ENCODE measurements around the gene RND3. TPM values are rescaled to one million over a fixed set of nuclear protein-coding genes. Genes with fewer than 3 reads are reported as not detected.

Gene RND3
- total and polyA plus RNA-seq, 10 of the 15 experiments (the other 5 are each of a cell fraction or from before 2014, with no cell fraction given) = 0.38 to 18.3 (median 0.93) TPM

DNA sequence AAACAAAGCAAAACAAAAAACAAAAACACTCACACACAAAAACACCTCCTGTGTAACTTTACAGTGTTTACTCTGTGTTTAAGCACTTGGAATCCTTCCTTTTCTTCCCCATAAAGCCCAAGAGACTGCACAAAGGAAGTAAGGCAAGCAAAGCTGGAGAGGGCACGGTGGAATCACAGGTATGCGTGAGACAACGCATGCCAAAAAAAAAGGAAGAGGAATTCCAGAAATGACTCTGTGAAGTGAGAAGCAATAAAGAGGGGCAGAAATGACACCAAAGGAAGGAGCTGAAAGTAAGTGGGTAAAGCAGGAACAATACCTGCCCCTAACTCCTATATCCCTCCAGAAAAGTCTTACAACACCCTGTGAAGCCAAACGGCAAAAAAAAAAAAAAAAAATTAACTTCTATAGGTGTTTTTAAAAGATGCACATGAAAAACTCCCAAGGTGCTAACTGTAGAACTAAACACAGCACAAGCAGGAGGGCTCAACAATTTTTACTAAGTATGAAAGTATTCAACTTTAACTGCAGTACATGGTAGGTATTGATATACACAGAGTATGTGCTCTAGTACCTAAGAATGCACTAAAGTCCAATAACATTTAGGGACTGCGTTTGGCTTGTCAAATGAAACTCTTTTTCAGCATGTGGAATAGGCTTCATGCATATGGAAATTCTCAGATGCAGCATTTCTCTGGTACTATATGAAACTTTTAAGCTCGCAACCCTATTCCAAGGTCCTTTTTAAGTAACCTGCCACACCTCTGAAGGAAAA, 9.1 kb downstream of the RND3 start:
- intact Hi-C loops (cut with micrococcal nuclease; ENCODE audit: unreplicated experiment) = no loop called here
- ATAC-seq (peak; percentile 16), FAIRE-seq (no peak), DNase-seq (ENCODE audit: low read depth, low spot score) (no peak)
- H2AFZ ChIP-seq (ENCODE audit: control insufficient read depth, low read depth, low read length) = no peak overlapping the region
- POLR2A ChIA-PET = interaction anchor here (0.6 to 2.1 kb wide), 5 partner anchors 9 to 228 kb away, joined by 3 to 10 read pairs (median 4); no protein-coding TSS in a partner anchor
- no peaks in the 10 kb centered on the region for H3K9me3 ChIP-seq (replicated peaks; ENCODE audit: control insufficient read depth, insufficient read depth, low read length)
- no peak overlapping the region for H3K27ac ChIP-seq (ENCODE audit: control insufficient read depth, insufficient read depth)
- CTCF ChIA-PET = interaction anchor here (0.6 to 3.7 kb wide), 6 partner anchors 10 to 572 kb away, joined by 3 to 21 read pairs (median 4); no protein-coding TSS in a partner anchor
- RAD21 ChIA-PET (ENCODE audit: unreplicated experiment) = interaction anchor here (0.8 to 9.9 kb wide), 14 partner anchors 6 to 132 kb away, joined by 3 to 143 read pairs (median 3); no protein-coding TSS in a partner anchor
- no peaks in the 10 kb centered on the region for H3K79me2 ChIP-seq (ENCODE audit: control insufficient read depth, insufficient read depth, low read length)
- H3K4me2 ChIP-seq (ENCODE audit: control insufficient read depth, insufficient read depth) = no peak overlapping the region
- H3K36me3 ChIP-seq (ENCODE audit: control insufficient read depth in 2 of 2, insufficient read depth in 2 of 2, low read length in 1 of 2) = no peaks in the 10 kb centered on the region
- no peaks in the 10 kb centered on the region for H3K4me1 ChIP-seq (ENCODE audit: control insufficient read depth, insufficient read depth, low read length)
- SMC1A ChIA-PET (ENCODE audit: uncharacterized antibody, unreplicated experiment) = interaction anchor here (0.7 to 5.1 kb wide), 15 partner anchors 10 to 178 kb away, joined by 3 to 29 read pairs (median 7); no protein-coding TSS in a partner anchor
- H4K20me1 ChIP-seq (ENCODE audit: control insufficient read depth, insufficient read depth) = no peaks in the 10 kb centered on the region
- no peaks in the 10 kb centered on the region; a peak in 1 of 4 replicates for H3K27me3 ChIP-seq (replicated peaks in 1 of 2; ENCODE audit: control insufficient read depth in 2 of 2, insufficient read depth in 2 of 2, low read length in 1 of 2)
- no peak overlapping the region for H3K4me3 ChIP-seq
- BruUV-seq (replicated peaks) = no TSS peak
- in situ Hi-C loops (cut with MboI) = no loop called here
- 11% methylated on average over 5 of the region's 6 CpGs for WGBS (ENCODE audit: insufficient coverage, insufficient replicate concordance, low lambda C conversion rate, missing lambda C conversion rate)
- no peak overlapping the region for H3K9ac ChIP-seq (ENCODE audit: control insufficient read depth, insufficient read depth, low read length)
- TF ChIP-seq HDGF (IDR thresholded peaks at IDR 0.05) = no peak
- 0 out of 2 replicates have a peak, but pooled peaks have one; percentile 22 for TF ChIP-seq BCL11A (IDR thresholded peaks at IDR 0.05; ENCODE audit: low read depth, low read length)
- no peak for TF ChIP-seq CBX5 (IDR thresholded peaks at IDR 0.05; ENCODE audit: low read depth)
- no peak for TF ChIP-seq JUND (IDR thresholded peaks at IDR 0.05; ENCODE audit: low read depth, low read length)
- TF ChIP-seq TARDBP (IDR thresholded peaks at IDR 0.05; ENCODE audit: borderline replicate concordance) = no peak
- TF ChIP-seq SPI1 (IDR thresholded peaks at IDR 0.05; ENCODE audit: borderline replicate concordance, insufficient read depth, low read depth, low read length) = 0 out of 2 replicates have a peak, but pooled peaks have one; percentile 43
- no peak for TF ChIP-seq ZNF687 (IDR thresholded peaks at IDR 0.05)
- no peak for TF ChIP-seq CHD2 (IDR thresholded peaks at IDR 0.05; ENCODE audit: borderline replicate concordance, low read depth, low read length)
- TF ChIP-seq IKZF2 (IDR thresholded peaks at IDR 0.05) = peak; percentile 38 to 46; a peak in 2 of 4 replicates
- TF ChIP-seq, protein P1, sequence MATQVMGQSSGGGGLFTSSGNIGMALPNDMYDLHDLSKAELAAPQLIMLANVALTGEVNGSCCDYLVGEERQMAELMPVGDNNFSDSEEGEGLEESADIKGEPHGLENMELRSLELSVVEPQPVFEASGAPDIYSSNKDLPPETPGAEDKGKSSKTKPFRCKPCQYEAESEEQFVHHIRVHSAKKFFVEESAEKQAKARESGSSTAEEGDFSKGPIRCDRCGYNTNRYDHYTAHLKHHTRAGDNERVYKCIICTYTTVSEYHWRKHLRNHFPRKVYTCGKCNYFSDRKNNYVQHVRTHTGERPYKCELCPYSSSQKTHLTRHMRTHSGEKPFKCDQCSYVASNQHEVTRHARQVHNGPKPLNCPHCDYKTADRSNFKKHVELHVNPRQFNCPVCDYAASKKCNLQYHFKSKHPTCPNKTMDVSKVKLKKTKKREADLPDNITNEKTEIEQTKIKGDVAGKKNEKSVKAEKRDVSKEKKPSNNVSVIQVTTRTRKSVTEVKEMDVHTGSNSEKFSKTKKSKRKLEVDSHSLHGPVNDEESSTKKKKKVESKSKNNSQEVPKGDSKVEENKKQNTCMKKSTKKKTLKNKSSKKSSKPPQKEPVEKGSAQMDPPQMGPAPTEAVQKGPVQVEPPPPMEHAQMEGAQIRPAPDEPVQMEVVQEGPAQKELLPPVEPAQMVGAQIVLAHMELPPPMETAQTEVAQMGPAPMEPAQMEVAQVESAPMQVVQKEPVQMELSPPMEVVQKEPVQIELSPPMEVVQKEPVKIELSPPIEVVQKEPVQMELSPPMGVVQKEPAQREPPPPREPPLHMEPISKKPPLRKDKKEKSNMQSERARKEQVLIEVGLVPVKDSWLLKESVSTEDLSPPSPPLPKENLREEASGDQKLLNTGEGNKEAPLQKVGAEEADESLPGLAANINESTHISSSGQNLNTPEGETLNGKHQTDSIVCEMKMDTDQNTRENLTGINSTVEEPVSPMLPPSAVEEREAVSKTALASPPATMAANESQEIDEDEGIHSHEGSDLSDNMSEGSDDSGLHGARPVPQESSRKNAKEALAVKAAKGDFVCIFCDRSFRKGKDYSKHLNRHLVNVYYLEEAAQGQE (IDR thresholded peaks at IDR 0.05; ENCODE audit: low read depth, low read length) = no peak
- 0 out of 2 replicates have a peak, but pooled peaks have one; percentile 29 for TF ChIP-seq RELB (IDR thresholded peaks at IDR 0.05; ENCODE audit: low read depth)
- no peak for TF ChIP-seq ZNF24 (IDR thresholded peaks at IDR 0.05)
